DMS153 treated with DMSO at 0.1 percent for 48 hours (cell line): Measurements from ENCODE around the gene ZBED4.

ENCODE experiments used
- DNase-seq: peaks from one replicate; lab custom pipeline; 2025; ENCODE audit not compliant: unreplicated experiment; lab: John Stamatoyannopoulos, UW

ZBED4 gene

DNA sequence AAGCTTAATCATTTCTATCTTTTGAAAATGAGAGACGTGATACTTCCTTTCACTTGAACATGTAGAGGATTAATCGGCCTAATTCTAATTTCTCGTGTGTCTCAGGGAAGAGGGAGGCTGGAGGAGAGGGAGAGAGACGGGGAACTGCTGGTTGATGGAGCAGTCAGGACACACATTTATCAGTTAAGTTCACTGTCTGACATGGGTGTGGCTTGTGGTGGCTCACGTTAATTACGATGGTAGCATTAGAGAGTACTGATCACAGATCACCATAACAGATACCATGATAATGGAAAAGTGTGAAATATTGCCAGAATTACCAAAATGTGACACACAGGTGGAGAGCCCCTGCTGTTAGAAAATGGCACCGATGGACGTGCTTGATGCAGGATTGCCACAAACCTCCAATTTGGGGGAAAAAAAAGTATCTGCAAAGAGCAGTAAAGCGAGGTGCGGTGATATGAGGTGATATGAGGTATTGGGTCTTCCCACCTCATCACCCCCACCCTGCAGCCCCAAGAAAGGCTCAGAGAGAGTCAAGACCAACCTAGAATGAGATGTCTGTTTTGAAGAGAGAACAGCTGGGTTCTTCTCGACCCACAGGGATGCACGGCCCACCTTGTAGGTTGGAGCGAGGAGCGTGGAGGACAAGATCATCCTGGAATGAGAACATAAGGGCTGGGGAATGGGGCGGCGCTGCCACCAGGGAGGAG is 19.7 kb downstream of the ZBED4 start:
- no peak for DNase-seq

DNA sequence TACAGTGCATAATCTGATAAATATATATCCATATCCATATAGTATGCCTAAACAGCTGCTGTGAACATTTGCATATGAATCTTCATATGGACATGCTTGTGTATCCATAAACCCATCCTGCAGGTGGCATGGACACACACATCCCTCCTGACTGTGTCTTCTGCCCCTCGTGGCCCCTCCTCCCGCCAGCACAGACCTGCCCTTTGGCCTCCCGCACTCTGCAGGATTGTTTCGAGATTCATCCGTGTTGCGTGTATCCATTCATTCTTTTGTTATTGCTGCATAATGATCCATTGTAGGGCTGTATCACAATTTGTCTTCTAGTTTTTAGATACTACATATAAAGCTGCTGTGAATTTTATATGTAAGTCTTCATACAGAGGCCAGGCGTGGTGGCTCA is 24.0 kb downstream of the ZBED4 start:
- no peak for DNase-seq

DNA sequence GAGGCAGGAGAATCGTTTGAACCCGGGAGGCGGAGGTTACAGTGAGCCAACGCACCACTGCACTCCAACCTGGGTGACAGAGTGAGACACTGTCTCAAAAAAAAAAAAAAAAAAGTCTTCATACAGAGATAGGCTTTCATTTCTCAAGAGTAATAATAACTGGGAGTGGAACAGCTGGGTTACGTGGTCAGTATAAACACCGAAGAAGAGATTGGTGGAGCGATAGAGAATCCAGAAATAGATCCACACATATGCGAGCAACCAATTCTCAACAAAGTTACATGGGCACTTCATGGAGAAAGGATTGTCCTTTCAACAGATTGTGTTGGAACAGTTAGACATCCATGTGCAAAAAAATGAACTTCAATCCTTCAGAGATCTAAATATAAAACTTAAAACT is 24.6 kb downstream of the ZBED4 start:
- no peak for DNase-seq

DNA sequence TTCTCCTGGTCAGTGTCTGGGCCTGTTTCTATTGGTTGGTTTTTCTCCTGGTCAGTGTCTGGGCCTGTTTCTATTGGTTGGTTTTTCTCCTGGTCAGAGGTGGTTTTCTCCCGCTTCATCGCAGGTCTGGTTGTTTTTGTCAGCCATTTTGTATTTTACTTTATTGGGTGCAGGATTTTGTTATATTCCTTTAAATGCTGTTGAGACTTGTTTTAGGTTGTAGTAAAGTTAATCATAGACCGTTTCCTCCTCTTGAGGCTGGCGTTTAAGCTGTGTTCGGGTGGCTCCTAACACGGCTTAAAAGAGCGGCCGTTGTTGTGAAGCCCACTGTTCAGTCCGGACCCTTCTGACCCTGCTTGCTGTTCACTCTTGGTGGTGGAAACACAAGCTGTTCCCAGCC is 26.2 kb downstream of the ZBED4 start:
- no peak for DNase-seq

DNA sequence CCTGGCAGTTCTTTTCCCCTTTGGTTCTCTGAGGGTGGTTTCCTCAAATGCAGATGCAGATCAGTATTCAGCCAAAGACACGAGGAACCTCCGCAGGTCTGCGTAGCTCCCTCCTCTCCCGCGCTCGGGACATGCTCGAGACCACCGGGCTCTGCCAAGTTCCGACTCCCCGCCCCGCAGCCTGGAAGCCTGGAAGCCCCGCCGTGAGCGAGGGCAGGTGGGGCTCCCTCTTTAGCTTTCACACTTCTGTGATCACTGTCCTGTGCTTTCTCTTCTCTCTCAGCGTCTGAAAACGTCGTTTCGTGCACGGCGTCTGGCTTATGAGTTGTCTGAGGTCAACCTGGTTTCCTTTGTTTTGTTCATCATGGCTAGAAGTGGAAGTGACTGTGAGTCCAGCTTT is 26.6 kb downstream of the ZBED4 start:
- DNase-seq, result no peak

DNA sequence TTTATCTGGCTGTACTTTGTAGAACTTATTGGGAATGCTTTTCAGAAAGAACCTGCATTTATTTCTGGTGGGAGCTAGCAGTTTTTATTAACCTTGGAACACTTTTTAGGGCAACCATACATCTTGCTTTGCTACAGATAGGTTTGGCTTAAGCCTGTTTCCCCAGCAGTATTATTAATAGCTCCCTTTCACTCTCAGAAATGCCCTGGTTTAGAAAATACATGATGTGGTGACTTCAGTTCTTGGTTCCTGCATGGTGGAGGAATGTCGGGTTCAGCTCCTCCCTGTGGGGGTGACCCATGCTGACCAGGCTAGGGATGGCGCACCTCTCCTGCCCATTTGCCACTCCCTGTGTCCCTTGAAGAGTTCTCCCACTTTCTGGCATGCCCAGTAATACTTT is 28.2 kb downstream of the ZBED4 start:
- no peak for DNase-seq

DNA sequence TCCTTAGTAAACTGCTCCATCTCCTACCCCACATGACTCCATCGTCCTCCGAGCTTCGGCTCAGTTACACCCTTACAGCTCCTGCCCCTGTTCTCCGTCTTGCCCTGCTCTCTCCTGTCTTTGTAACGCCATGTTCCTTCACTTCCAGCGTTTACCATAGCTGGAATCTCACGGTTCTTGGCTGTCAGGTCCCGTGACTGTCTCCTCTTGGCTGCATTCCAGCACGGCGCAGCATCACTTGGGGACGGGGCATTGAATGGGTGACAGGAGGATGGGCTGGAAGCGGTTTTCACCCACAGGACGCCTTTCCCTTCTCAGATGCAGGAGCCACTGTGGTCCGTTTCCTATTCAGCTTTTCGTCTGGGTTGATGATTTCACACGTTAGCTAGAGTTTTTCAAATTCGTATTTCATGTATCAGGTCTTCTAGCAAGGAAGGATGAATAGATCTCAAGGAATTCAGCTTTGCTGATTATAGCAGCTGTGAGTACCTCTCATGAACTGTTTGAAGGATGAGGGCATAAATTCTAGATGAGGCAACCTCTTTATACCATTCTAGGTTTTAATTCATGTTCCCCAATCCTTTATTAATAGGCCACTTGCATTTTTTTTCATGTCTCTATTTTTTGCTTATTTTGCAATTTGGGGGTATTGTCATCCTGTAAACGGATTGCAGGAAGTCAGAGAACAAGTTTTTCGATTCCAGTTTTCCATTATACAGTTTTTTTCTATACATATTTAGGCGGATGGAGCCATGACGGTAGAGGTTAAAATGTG is 29.1 kb downstream of the ZBED4 start:
- DNase-seq, result no peak

DNA sequence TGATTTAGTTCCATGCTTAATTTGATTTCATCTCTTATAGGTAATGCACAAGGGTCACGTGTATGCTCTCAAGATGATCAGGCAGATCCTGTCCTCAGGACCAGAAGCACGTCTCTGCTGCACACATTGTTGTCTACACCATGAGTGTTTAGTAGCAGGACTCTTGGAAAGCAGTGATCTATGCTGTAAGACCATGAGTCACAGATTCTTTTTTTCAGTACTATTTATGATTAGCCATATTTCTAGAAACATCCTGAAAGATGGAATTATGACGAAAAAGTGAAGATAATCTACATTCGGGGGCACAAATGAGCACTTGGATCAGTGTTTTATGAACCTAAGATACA is 29.6 kb downstream of the ZBED4 start:
- no peak for DNase-seq

DNA sequence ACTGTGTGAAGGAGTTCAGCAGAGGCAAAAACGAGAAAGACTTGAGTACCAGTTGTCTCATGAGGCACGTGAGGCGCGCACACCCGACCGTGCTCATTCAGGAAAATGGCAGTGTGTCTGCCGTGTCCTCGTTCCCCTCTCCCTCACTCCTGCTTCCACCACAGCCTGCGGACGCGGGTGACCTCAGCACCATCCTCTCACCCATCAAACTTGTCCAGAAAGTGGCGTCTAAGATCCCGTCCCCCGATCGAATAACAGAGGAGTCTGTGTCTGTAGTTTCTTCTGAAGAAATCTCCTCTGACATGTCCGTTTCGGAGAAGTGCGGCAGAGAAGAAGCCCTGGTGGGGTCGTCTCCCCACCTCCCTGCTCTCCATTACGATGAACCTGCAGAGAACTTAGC is 30.4 kb downstream of the ZBED4 start:
- DNase-seq, result no peak

DNA sequence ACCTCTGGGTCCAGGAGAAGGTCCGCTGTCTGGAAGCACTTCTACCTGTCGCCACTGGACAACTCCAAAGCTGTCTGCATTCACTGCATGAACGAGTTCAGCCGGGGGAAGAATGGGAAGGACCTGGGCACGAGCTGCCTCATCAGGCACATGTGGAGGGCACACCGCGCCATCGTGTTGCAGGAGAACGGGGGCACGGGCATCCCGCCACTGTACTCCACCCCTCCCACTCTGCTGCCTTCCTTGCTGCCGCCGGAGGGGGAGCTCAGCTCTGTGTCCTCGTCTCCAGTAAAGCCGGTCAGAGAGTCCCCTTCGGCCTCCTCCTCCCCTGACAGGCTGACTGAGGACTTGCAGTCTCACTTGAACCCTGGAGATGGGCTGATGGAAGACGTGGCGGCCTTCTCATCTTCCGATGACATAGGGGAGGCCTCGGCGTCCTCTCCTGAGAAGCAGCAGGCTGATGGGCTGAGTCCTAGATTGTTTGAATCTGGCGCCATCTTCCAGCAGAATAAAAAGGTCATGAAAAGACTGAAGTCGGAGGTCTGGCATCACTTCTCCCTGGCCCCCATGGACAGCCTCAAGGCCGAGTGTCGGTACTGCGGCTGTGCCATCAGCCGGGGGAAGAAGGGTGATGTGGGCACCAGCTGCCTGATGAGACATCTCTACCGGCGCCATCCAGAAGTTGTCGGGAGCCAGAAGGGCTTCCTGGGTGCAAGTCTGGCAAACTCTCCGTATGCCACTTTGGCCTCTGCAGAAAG is 31.0 kb downstream of the ZBED4 start:
- DNase-seq, result no peak

DNA sequence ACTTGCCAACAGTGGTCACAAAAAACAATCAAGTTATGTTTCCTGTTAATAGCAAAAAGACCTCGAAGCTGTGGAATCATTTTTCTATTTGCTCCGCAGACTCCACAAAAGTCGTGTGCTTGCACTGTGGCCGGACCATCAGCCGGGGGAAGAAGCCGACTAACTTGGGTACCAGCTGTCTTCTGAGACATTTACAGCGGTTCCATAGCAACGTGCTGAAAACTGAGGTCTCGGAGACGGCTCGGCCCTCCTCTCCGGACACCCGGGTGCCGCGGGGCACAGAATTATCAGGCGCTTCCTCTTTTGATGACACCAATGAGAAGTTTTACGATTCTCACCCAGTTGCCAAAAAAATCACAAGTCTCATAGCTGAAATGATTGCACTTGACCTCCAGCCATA is 31.6 kb downstream of the ZBED4 start:
- no peak for DNase-seq

DNA sequence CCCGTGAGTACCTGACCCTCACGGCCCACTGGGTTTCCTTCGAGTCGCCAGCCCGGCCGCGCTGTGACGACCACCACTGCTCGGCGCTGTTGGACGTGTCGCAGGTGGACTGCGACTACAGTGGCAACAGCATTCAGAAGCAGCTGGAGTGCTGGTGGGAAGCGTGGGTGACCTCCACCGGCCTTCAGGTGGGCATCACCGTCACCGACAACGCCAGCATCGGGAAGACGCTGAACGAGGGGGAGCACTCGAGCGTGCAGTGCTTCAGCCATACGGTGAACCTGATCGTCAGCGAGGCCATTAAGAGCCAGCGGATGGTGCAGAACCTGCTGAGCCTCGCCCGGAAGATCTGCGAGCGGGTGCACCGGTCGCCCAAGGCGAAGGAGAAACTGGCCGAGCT is 32.2 kb downstream of the ZBED4 start:
- no peak for DNase-seq

DNA sequence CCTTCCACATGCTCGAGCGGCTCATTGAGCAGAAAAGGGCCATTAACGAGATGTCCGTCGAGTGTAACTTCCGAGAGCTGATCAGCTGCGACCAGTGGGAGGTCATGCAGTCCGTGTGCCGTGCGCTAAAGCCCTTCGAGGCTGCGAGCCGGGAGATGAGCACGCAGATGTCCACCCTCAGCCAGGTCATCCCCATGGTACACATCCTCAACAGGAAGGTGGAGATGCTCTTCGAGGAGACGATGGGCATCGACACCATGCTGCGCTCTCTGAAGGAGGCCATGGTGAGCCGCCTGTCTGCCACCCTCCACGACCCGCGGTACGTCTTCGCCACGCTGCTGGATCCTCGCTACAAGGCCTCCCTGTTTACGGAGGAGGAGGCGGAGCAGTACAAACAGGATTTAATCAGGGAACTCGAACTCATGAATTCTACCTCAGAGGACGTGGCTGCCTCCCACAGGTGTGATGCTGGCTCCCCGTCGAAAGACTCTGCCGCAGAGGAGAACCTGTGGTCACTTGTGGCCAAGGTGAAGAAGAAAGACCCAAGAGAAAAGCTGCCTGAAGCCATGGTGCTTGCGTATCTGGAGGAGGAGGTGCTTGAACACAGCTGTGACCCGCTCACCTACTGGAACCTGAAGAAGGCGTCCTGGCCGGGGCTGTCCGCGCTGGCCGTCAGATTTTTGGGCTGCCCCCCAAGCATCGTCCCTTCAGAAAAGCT is 32.9 kb downstream of the ZBED4 start:
- no peak for DNase-seq

DNA sequence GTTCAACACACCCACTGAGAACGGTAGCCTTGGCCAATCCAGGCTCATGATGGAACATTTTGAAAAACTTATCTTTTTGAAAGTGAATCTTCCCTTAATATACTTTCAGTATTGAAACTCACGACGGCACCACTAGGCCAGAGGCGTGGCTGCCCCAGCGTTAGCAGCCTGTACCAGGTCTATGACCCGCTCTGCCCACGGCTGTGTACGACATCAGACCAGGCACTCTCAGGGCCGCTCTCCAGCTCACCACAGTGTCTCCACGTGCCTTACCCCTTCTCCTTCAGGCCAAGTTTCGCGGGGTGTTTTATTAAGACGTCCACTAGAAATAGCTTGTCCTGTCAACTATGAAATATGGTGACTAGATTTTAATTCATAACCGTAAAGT is 33.4 kb downstream of the ZBED4 start:
- no peak for DNase-seq

DNA sequence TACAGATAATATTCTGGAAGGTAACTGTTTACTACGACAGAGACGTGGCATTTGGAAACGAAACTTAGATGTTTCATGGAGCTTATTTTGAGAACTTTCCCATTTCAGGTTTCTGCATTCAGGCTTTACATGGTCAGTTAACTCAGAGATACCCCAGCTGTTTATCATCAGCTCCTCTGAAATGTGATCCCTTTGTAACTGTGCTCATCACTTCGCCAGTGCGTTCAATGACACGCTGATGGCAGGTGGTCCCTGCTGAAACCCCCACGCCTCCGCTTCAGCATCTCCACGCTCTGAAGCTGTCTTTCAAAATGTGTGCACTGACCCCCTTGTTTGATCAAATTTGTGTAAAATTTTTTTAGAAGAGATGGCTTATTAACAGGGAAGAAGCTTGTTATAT is 34.1 kb downstream of the ZBED4 start:
- no peak for DNase-seq

DNA sequence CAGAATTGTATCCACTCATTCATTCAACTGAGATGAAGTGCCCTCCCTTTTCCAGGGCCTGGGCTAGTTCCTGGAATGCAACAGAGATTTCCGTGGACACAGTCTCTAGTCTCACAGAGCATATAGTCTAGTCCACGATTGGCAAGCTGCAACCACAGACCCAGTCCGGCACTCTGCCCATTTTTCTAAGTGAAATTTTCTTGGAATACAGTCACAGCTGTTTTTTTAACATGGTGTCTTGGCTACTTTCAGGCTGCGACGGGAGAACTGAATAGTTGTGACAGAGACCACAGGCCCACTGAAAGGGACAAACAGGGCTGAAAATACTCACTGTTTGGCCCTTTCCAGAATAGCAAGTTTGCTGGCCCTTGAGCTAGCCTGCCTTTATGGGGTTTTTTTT is 35.4 kb downstream of the ZBED4 start:
- DNase-seq, result no peak

DNA sequence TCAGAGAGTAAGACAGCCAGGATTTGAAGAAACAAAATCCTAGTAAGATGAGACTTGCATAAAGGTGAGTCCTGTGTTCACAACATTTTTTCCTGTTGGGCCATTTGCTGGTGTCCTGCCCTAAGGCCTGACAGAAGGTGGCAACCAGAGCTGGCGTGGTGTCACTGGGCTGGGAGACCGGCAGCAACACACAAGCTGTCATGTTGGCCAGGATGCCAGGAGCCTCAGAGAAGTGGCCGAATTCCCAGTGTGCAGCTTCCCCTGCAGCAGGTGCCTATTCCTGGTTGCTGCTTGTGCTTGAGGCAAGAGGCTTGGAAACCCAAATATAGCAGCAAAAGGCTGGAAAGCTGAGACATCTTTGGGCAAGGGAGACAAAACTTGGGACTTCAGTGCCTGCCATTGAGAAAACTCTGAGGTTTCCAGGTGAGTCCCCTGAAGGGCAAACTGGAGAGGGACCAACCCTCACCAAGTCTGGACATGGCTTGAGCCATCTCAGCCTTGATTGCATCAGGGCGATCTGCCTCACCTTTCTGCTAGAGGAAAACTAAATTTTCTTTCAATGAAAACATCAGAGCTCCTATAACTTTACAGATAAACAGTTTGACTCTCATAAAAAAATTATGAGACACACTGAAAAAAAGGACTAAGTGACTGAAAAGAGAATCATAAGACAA is 38.7 kb downstream of the ZBED4 start:
- no peak for DNase-seq

DNA sequence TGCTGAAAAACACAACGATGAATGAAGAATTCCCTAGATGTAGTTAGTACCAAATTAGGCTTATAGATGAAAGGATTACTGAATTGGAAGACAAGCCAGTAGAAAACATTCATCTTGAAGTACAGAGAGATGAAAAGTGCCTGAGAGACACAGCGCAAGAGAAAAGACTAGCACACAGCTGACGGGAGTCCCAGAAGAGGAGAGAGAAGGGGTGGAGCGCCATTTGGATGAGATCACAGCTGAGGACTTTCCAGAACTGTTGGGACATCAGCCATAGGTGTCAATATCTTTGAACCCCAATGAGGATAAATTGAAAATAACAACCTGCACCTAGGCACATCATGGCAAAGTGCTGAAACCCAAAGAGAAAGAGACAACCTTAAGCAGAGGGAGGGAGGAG is 39.4 kb downstream of the ZBED4 start:
- no peak for DNase-seq

DNA sequence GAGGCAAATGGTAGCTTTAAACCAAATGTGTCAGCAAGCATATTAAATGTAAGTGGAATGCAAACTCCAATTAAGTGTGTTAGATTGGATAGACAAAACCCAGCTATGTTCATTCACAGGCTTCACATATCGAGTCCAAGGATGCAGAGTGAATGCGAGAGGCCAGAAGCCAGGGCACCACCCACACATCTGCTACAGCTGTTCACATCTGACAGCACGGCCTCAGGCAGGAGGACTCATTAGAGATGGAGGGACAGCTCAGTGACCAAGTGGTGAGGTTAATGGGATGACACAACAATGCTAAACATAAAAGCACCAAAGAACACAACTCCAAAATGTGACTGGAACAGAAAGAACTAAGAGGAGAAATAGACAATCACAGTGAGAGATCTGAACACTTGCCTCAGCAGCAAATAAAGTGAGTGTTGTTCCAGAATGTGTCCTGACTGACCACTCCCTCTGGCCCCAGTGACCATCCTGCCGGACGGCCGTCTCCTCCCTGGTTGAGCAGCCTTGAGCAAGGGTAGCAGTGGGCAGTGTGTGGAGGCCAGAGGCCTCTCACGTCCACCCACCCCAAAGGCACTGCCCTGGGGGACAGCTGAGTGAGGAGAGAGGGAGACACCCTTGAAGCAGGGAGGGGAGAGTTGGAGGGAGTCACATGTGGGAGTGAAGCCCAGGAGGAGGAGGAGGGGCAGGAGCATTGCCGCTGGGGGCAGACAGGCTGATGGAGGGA is 40.8 kb downstream of the ZBED4 start:
- DNase-seq, result no peak

DNA sequence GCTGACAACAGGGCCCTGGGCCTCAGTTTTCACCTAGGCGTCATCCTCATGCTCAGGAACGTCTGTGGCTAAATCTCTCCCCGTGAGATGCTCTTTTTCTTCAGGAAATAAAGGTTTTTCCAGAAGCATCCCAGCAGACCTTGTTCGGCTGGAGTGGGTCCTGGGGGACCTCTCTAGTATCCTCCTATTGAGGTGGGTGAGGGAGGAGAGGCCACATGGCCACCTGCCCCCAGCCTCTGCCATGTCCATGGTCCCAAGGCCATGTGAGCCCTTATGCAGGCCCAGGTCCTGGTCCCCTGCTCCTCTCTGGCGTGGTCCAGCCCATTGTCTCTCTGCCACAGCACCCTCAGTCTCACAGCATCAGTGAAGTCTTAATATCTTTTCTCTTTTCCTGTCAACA is 42.6 kb downstream of the ZBED4 start:
- no peak for DNase-seq
